MG63 (cell line): Measurements from ENCODE around the gene LRRC31. TPM values are rescaled to one million over a fixed set of nuclear protein-coding genes. Genes with fewer than 3 reads are reported as not detected.

ENCODE experiments used
- DNase-seq: peaks from one replicate; pipeline ENCODE4 v3.0.0-alpha.2; 2020
- H3K27me3 ChIP-seq: fragments of 250-450 bp; sonication (Bioruptor Pico); 2 replicates; pipeline ENCODE4 v1.5.1; 2020; ENCODE audit warnings: mild to moderate bottlenecking, moderate library complexity
- H3K36me3 ChIP-seq: fragments of 250-450 bp; sonication (Bioruptor Pico); 2 replicates; pipeline ENCODE4 v1.5.1; 2020; ENCODE audit warnings: mild to moderate bottlenecking, moderate library complexity
- H3K4me3 ChIP-seq: fragments of 250-450 bp; sonication (Bioruptor Pico); 2 replicates; pipeline ENCODE4 v1.5.1; 2020; ENCODE audit warnings: mild to moderate bottlenecking, moderate library complexity
- H3K9me3 ChIP-seq: fragments of 250-450 bp; sonication (Bioruptor Pico); 2 replicates; pipeline ENCODE4 v1.5.1; 2020; ENCODE audit warnings: mild to moderate bottlenecking, moderate library complexity
- total RNA-seq: library from RNA; depleted of rRNA; stranded (reverse); fragments of >200 nt; shearing (Covaris generic); gene quantifications from 2 replicates; pipeline ENCODE4 v1.2.3, GENCODE V29; 2014; ENCODE audit warnings: low replicate concordance

The LRRC31 gene
- total RNA-seq, 1 experiment from 2014 or later: not detected

GRCh38 chr3:169836078-169836941 is 33.4 kb downstream of the LRRC31 start:
- no peaks in the 10 kb centered on the region for H3K9me3 ChIP-seq
- DNase-seq: no peak
- no peak overlapping the region for H3K4me3 ChIP-seq
- no peaks in the 10 kb centered on the region for H3K27me3 ChIP-seq
- H3K36me3 ChIP-seq: no peaks in the 10 kb centered on the region

DNA sequence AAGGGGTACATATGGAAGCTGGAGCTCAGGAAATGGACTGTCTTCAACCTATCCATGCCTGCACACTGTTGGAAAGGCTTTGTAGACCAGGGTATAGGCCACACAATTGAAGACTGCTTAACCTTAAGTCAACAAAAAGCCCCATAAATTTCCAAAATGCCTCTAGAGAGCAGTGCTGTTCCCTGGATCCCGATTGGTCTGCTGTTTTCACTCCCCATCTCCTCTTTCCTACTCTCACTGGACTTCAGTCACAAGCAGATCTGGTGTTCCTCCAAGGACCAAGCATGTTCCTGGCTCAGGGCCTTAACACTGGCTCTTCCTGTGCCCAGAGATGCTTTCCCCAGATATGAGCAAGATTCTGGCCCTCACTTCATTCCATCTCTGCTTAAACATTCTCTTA is 34.2 kb downstream of the LRRC31 start:
- no peak for DNase-seq
- Histone ChIP-seq H3K36me3 (no peaks in the 10 kb centered on the region), H3K27me3 (no peaks in the 10 kb centered on the region), H3K4me3 (no peak overlapping the region), H3K9me3 (no peaks in the 10 kb centered on the region)

DNA sequence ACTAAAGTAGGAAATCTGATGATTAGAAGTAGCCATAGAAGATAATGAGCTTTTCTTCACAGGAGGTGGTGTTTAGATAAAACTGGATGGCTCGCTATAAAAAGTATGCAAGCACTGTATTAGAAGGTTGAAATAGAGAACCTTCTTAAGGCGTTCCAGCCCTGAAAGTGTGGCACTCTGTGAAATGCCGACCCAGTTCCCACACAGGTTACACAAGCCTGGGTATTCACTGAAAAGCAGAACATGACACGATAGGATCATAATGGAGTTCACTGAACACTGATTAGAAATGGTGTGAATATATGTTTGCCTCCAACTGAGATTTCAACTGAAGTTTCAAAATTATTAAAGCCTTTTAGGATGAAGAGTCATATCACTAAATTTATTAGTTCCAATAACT is 42.0 kb downstream of the LRRC31 start:
- DNase-seq: no peak
- no peaks in the 10 kb centered on the region for H3K27me3 ChIP-seq
- no peaks in the 10 kb centered on the region for H3K36me3 ChIP-seq
- no peaks in the 10 kb centered on the region for H3K9me3 ChIP-seq
- no peak overlapping the region for H3K4me3 ChIP-seq

DNA sequence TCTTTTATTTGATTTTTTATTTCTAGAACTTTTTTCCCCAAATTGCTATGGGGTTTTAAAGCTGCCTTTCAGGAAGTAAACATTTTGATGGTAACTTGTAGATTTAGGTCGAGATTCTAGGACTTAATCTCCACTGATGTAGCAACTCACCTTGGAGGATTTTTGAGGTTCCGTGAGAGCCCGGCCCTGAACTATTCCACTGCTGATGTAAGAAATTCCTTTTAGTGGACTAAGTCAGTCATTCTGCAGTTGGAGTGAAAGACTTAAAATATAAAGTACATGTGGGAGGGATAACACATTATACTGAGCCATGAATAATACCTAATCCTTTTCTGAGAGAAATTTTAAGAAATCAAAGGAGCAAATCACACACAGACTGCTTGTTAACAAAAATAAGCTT is 44.4 kb downstream of the LRRC31 start:
- Histone ChIP-seq H3K36me3 (no peaks in the 10 kb centered on the region), H3K27me3 (no peaks in the 10 kb centered on the region), H3K9me3 (no peaks in the 10 kb centered on the region), H3K4me3 (no peak overlapping the region)
- DNase-seq: no peak

DNA sequence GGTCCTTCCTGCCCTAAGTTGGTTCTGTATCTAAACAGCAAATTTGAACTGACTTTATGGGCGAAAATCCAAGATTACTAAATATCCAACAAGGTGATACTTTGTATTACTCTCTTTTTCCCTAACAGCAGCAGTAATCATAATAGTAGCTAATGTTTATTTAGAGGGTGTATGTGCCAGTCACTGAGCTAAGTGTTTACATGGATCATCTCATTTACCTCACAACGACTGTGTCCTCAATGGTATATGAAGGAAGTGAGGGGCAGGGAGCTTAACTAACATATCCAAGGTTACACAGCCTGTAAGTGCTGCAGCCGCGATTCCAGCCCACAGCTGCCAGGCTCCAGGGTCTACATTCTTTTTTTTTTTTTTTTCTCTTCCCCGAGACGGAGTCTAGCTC is 46.8 kb downstream of the LRRC31 start:
- Histone ChIP-seq H3K36me3 (no peaks in the 10 kb centered on the region), H3K4me3 (no peak overlapping the region), H3K9me3 (no peaks in the 10 kb centered on the region), H3K27me3 (no peaks in the 10 kb centered on the region)
- no peak for DNase-seq

DNA sequence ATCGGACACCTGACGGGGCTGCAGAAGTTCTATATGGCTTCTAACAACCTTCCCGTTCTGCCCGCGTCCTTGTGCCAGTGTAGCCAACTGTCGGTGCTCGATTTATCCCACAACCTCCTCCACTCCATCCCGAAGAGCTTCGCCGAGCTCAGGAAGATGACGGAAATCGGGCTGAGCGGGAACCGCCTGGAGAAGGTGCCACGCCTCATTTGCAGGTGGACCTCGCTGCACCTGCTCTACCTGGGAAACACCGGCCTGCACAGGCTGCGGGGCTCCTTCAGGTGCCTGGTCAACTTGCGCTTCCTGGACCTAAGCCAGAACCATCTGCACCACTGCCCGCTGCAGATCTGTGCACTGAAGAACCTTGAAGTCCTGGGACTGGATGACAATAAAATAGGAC is 47.2 kb downstream of the LRRC31 start:
- Histone ChIP-seq H3K9me3 (no peaks in the 10 kb centered on the region), H3K36me3 (no peaks in the 10 kb centered on the region), H3K4me3 (no peak overlapping the region), H3K27me3 (no peaks in the 10 kb centered on the region)
- no peak for DNase-seq

DNA sequence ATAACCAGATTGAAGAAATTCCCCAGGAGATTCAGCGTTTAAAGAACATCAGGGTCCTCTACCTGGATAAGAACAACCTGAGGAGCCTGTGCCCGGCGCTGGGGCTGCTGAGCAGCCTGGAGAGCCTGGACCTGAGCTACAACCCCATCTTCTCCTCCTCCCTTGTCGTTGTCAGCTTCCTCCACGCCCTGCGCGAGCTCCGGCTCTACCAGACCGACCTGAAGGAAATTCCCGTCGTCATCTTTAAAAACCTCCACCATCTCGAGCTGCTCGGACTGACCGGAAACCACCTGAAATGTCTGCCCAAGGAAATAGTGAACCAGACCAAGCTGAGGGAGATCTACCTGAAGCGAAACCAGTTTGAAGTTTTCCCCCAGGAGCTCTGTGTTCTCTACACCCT is 47.6 kb downstream of the LRRC31 start:
- DNase-seq: no peak
- Histone ChIP-seq H3K27me3 (no peaks in the 10 kb centered on the region), H3K36me3 (no peaks in the 10 kb centered on the region), H3K9me3 (no peaks in the 10 kb centered on the region), H3K4me3 (no peak overlapping the region)

GRCh38 chr3:169818316-169818715 is 51.4 kb downstream of the LRRC31 start:
- no peak for DNase-seq
- no peaks in the 10 kb centered on the region for H3K36me3 ChIP-seq
- peaks cover 8% of the 10 kb centered on the region for H3K9me3 ChIP-seq
- no peaks in the 10 kb centered on the region for H3K27me3 ChIP-seq
- no peak overlapping the region for H3K4me3 ChIP-seq

DNA sequence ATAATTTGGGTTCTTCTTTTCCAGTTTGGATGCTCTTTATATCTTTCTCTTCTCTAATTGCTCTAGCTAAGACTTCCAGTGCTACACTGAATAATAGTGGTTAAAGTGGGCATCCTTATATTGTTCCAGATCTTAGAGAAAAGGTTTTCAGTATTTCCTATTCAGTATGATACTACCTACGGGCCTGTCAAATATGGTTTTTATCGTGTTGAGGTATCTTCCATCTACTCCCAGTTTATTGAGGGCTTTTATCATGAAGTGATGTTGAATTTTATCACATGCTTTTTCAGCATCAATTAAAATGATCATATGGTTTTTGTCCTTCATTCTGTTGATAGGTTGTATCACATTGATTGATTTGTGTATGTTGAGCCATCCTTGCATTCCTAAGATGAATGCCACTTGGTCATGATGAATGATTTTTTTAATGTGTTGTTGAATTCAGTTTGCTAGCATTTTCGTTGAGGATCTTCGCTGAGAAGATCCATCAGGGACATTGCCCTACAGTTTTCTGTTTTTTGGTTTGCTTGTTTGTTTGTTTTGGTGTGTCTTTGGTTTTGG is 54.1 kb downstream of the LRRC31 start:
- no peak for DNase-seq
- peaks cover 8% of the 10 kb centered on the region for H3K9me3 ChIP-seq
- H3K4me3 ChIP-seq: no peak overlapping the region
- H3K27me3 ChIP-seq: no peaks in the 10 kb centered on the region
- no peaks in the 10 kb centered on the region for H3K36me3 ChIP-seq

- Histone ChIP-seq H3K27me3 (no peaks in the 10 kb centered on the region), H3K36me3 (no peaks in the 10 kb centered on the region), H3K9me3 (peaks cover 8% of the 10 kb centered on the region), H3K4me3 (peak overlapping the region; percentile 48)
- DNase-seq: peak; percentile 65
Measured at GRCh38 chr3:169813757-169814517, 55.8 kb downstream of the LRRC31 start.

GRCh38 chr3:169813278-169813677 is 56.5 kb downstream of the LRRC31 start:
- peaks cover 8% of the 10 kb centered on the region for H3K9me3 ChIP-seq
- no peak for DNase-seq
- H3K36me3 ChIP-seq: no peaks in the 10 kb centered on the region
- H3K4me3 ChIP-seq: peak overlapping the region; percentile 48
- H3K27me3 ChIP-seq: no peaks in the 10 kb centered on the region

DNA sequence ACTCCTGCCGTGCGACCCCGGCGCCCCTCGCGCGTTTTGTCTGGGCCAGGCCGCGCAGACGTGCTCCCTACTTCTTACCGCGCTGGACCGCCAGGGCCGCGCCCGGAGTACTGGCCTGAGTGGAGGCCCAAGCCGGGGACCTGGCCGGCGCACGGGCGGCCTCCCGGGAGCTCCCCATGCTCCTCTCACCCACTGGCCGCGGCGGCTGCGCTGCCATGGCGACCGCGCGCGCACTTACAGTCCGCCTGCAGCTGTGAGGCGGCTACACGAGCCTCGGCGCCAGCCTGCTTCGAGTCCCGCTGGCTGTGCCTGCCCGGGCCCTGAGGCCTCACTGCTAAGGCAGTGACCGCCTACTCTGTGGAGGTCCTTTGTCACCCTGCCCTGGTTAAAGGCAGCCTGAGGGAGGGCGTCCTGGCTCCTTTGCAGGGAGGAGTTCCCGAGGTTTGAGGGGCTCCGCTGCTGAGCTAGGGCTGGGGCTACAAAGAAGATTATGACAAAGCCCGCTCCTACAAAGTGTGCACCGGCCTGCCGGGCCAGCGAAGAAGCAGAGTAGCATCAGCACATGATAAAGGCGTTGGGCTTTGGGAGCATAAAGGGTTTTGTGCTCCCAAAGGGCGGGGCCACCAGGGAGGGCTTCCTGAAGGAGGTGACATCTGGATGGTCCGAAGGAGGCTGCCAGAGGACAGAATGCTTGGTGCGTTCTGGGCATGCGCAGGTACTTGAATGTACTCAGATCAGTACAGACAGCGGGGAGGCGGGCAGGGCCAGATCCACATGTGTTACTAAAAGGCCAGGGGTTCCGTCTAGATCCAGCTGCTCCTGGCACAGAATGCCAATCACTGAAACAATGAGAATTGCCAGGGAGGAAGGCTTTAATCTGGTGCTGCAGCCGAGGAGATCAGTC is 57.2 kb downstream of the LRRC31 start, which contains the start of the genes LRRC34 and LRRIQ4:
Gene LRRC34 (minus strand): TSS at position 573 of the 904 bp plus-strand sequence. CDS start 356 bp downstream, at position 217.
Gene LRRIQ4 (plus strand): TSS at position 539 of the 904 bp plus-strand sequence. CDS start 9,052 bp downstream, outside the sequence.
- Histone ChIP-seq H3K36me3 (no peaks in the 10 kb centered on the region), H3K4me3 (peak within 1 kb of the TSS; percentile 48), H3K9me3 (peaks cover 8% of the 10 kb centered on the region), H3K27me3 (no peaks in the 10 kb centered on the region)
- DNase-seq: peak; percentile 86

GRCh38 chr3:169811631-169812331 is 58.0 kb downstream of the LRRC31 start:
- Histone ChIP-seq H3K9me3 (peaks cover 8% of the 10 kb centered on the region), H3K36me3 (no peaks in the 10 kb centered on the region), H3K4me3 (peak overlapping the region; percentile 48), H3K27me3 (no peaks in the 10 kb centered on the region)
- DNase-seq: peak; percentile 57

GRCh38 chr3:169809230-169809795 is 60.4 kb downstream of the LRRC31 start:
- no peak for DNase-seq
- Histone ChIP-seq H3K9me3 (no peaks in the 10 kb centered on the region), H3K36me3 (no peaks in the 10 kb centered on the region), H3K27me3 (no peaks in the 10 kb centered on the region), H3K4me3 (no peak overlapping the region)

DNA sequence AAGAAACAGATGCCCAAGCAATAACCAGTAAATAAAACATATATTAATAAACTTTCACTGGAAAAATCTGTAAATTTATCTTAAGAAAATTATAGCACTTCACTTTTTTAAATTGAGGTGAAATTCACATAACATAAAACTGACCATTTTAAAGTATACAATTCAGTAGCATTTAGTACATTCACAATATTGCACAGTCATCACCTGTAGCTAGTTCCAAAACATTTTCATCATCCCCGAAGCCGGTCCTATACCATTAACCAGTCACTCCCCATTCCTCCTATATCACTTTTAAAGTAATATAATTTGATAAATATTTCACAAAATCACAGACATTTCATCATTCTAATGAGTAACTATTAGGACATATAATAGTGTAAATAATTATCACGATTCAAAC is 65.1 kb downstream of the LRRC31 start:
- Histone ChIP-seq H3K9me3 (no peaks in the 10 kb centered on the region), H3K36me3 (no peaks in the 10 kb centered on the region; the same call in 1 of the 2 replicates), H3K4me3 (no peak overlapping the region), H3K27me3 (no peaks in the 10 kb centered on the region)
- no peak for DNase-seq
